Caco-2 (cell line): ENCODE data around the gene PTPN9. TPM values are rescaled to one million over a fixed set of nuclear protein-coding genes. Genes with fewer than 3 reads are reported as not detected.
"Not testable (repeated sequence)": the region's sequence is repeated elsewhere in the genome, so short reads cannot be mapped to it uniquely, and the experiment has no call there.

ENCODE experiments used
- BruUV-seq: library from RNA; stranded (reverse); fragments of 400-500 nt; replicated peaks from 2 replicates; lab custom pipeline; 2021; lab: Mats Ljungman, UMichigan
- CTCF ChIA-PET: fragments of 300-600 bp; sonication (Branson Sonifier 250); formaldehyde crosslinking; loops from one replicate; lab custom pipeline; 2022; ENCODE audit warnings: antibody characterized with exemption; lab: Charles Lee
- POLR2A ChIA-PET: fragments of 300-600 bp; sonication (Branson Sonifier 250); formaldehyde crosslinking; loops from one replicate; lab custom pipeline; 2022; ENCODE audit warnings: antibody characterized with exemption; lab: Charles Lee
- DNase-seq, 2 experiments: peaks; one replicate each; pipeline versions ENCODE4 v3.0.0 to v3.0.0-alpha.2; 2020 to 2022
- H3K27me3 ChIP-seq: replicated peaks from 2 replicates; pipeline ENCODE4 v1.6.0; 2011; ENCODE audit warnings: low read length; ENCODE audit not compliant: control insufficient read depth, insufficient read depth
- H3K36me3 ChIP-seq: 2 replicates; pipeline ENCODE4 v1.5.1; 2011; ENCODE audit warnings: low read length; ENCODE audit not compliant: control insufficient read depth, insufficient read depth
- H3K4me1 ChIP-seq: fragments of 250-450 bp; sonication (Bioruptor Pico); 2 replicates; pipeline ENCODE4 v1.5.1; 2020; ENCODE audit warnings: mild to moderate bottlenecking
- H3K4me3 ChIP-seq: 2 replicates; pipeline ENCODE4 v1.5.1; 2011; ENCODE audit warnings: low read depth, mild to moderate bottlenecking, control low read depth, low read length
- H3K9me3 ChIP-seq: fragments of 250-450 bp; sonication (Bioruptor Pico); 2 replicates; pipeline ENCODE4 v1.5.1; 2020; ENCODE audit warnings: mild to moderate bottlenecking, moderate library complexity
- H3K27ac Mint-ChIP-seq: one replicate; pipeline ENCODE4 v1.8.0; 2022; ENCODE audit warnings: mixed read lengths; ENCODE audit not compliant: unreplicated experiment
- H3K27me3 Mint-ChIP-seq: one replicate; pipeline ENCODE4 v1.8.0; 2022; ENCODE audit warnings: mixed read lengths; ENCODE audit not compliant: insufficient read depth, unreplicated experiment
- H3K36me3 Mint-ChIP-seq: one replicate; pipeline ENCODE4 v1.8.0; 2022; ENCODE audit warnings: mild to moderate bottlenecking, mixed read lengths; ENCODE audit not compliant: insufficient read depth, unreplicated experiment
- H3K4me1 Mint-ChIP-seq: one replicate; pipeline ENCODE4 v1.8.0; 2022; ENCODE audit warnings: low read depth, mixed read lengths; ENCODE audit not compliant: unreplicated experiment
- H3K4me3 Mint-ChIP-seq: one replicate; pipeline ENCODE4 v1.8.0; 2022; ENCODE audit warnings: mild to moderate bottlenecking, moderate library complexity, mixed read lengths; ENCODE audit not compliant: unreplicated experiment
- H3K9me3 Mint-ChIP-seq: one replicate; pipeline ENCODE4 v1.8.0; 2022; ENCODE audit warnings: mixed read lengths; ENCODE audit not compliant: unreplicated experiment
- intact Hi-C: fragments of 100-400 bp; cut with micrococcal nuclease; formaldehyde crosslinking; loops from one replicate; pipeline ENCODE4 v1.10.0; 2022; ENCODE audit not compliant: unreplicated experiment
- total RNA-seq: library from RNA; stranded (reverse); gene quantifications from 2 replicates; pipeline ENCODE4 v1.2.3, GENCODE V29; 2022
- TF ChIP-seq, protein P1 (sequence below), 2 experiments: fragments of 200-600 bp in 1 of 2; IDR thresholded peaks; 1 replicate in 1 of 2; 2 replicates in 1 of 2; pipeline versions ENCODE4 v1.5.1 to v1.8.0; 2011 to 2022; ENCODE audit warnings: antibody characterized with exemption in 1 of 2, control low read depth in 1 of 2, inconsistent platforms in 1 of 2, low read depth in 1 of 2, low read length in 1 of 2, mild to moderate bottlenecking in 1 of 2, moderate library complexity in 1 of 2; ENCODE audit not compliant: insufficient read depth in 1 of 2, severe bottlenecking in 1 of 2, unreplicated experiment in 1 of 2

Gene PTPN9
- total RNA-seq, 1 experiment from 2014 or later: 27.7 TPM

DNA sequence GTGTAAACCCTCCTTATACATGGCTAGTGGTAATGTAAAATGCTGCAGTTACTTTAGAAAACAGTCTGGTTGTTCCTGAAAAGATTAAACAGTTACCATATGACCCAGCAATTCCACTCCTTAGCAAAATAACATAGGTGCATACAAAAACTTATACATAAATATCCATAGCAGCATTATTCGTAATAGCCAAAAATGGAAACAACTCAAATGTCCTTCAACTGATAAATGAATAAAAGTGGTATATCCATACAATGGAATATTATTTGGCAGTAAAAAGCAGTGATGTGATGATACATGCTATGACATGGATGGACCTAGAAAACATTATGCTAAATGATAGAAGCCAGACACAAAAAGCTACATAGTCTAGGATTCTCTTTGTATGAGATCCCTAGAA is 96.0 kb downstream of the PTPN9 start:
- no peaks in the 10 kb centered on the region for H3K27me3 ChIP-seq
- no TSS peak for BruUV-seq
- TF ChIP-seq, protein P1, sequence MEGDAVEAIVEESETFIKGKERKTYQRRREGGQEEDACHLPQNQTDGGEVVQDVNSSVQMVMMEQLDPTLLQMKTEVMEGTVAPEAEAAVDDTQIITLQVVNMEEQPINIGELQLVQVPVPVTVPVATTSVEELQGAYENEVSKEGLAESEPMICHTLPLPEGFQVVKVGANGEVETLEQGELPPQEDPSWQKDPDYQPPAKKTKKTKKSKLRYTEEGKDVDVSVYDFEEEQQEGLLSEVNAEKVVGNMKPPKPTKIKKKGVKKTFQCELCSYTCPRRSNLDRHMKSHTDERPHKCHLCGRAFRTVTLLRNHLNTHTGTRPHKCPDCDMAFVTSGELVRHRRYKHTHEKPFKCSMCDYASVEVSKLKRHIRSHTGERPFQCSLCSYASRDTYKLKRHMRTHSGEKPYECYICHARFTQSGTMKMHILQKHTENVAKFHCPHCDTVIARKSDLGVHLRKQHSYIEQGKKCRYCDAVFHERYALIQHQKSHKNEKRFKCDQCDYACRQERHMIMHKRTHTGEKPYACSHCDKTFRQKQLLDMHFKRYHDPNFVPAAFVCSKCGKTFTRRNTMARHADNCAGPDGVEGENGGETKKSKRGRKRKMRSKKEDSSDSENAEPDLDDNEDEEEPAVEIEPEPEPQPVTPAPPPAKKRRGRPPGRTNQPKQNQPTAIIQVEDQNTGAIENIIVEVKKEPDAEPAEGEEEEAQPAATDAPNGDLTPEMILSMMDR (IDR thresholded peaks at IDR 0.05; ENCODE audit: insufficient read depth in 1 of 2, low read depth in 1 of 2, low read length in 1 of 2, severe bottlenecking in 1 of 2, unreplicated experiment in 1 of 2): no peak
- no peak overlapping the region for H3K4me3 Mint-ChIP-seq
- peaks cover 3% of the 10 kb centered on the region; the same call in 1 of the 2 replicates for H3K9me3 ChIP-seq
- H3K4me1 ChIP-seq: no peaks in the 10 kb centered on the region
- no peak overlapping the region for H3K27ac Mint-ChIP-seq
- intact Hi-C loops: no loop called here
- H3K36me3 Mint-ChIP-seq: peaks cover 39% of the 10 kb centered on the region
- H3K27me3 Mint-ChIP-seq: no peaks in the 10 kb centered on the region
- ChIA-PET POLR2A (no interaction called here), CTCF (no interaction called here)
- no peak for DNase-seq
- H3K4me1 Mint-ChIP-seq: no peaks in the 10 kb centered on the region
- peaks cover 10% of the 10 kb centered on the region for H3K9me3 Mint-ChIP-seq
- H3K36me3 ChIP-seq: no peaks in the 10 kb centered on the region
- H3K4me3 ChIP-seq: no peak overlapping the region

DNA sequence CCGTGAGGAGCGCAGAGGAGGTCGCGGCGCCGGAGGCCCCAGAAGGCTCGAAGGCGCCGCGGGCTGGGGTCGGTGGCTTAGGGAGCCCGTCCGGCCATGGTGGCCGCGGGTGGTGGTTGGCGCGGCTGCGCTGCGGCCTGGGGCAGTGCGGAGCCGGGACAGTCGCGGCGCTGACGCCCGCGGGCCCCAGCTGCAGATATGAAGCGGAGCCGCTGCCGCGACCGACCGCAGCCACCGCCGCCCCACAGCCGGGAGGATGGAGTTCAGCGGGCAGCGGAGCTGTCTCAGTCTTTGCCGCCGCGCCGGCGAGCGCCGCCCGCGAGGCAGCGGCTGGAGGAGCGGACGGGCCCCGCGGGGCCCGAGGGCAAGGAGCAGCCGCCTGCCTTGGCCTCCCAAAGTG is 98.7 kb downstream of the PTPN9 start:
- CTCF ChIA-PET: interaction anchor here (0.6 kb wide), 1 partner anchor 16 kb away, joined by 3 read pairs; no protein-coding TSS in a partner anchor
- H3K4me1 ChIP-seq, BruUV-seq, H3K9me3 ChIP-seq, H3K36me3 ChIP-seq, H3K27me3 ChIP-seq, intact Hi-C loops, H3K27me3 Mint-ChIP-seq, H3K4me3 ChIP-seq, H3K4me1 Mint-ChIP-seq, H3K4me3 Mint-ChIP-seq, POLR2A ChIA-PET, H3K27ac Mint-ChIP-seq, DNase-seq: not testable (repeated sequence)
- peaks cover 10% of the 10 kb centered on the region for H3K9me3 Mint-ChIP-seq
- H3K36me3 Mint-ChIP-seq: peaks cover 31% of the 10 kb centered on the region

DNA sequence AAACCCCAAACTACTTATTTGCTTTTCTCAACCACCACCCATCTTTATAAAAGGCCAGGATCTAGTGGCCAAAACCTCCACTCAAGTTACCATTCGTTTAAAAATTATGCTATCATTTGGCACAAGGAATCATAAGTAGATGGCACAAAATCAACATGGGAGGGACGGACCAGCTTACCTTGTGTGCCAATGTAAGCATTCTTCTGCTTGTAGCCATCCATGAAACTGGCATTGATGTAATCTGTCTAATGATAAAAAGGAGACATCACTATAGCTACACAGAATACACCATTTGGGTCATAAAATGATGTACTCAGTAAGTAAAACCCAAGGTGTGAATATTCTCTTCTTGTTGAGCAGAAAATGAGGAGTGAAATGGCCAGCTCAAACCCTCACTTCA is 99.4 kb downstream of the PTPN9 start:
- ChIA-PET CTCF (interaction anchor here (0.6 kb wide), 1 partner anchor 15 kb away, joined by 3 read pairs; no protein-coding TSS in a partner anchor), POLR2A (no interaction called here)
- H3K9me3 Mint-ChIP-seq: peaks cover 10% of the 10 kb centered on the region
- TF ChIP-seq, protein P1 (IDR thresholded peaks at IDR 0.05; ENCODE audit: insufficient read depth in 1 of 2, low read depth in 1 of 2, low read length in 1 of 2, severe bottlenecking in 1 of 2, unreplicated experiment in 1 of 2): no peak
- H3K4me3 ChIP-seq: no peak overlapping the region
- H3K36me3 ChIP-seq: no peaks in the 10 kb centered on the region
- no peak for DNase-seq
- H3K9me3 ChIP-seq: peaks cover 3% of the 10 kb centered on the region; the same call in 1 of the 2 replicates
- BruUV-seq: no TSS peak
- H3K4me1 Mint-ChIP-seq: no peaks in the 10 kb centered on the region
- H3K27me3 ChIP-seq: no peaks in the 10 kb centered on the region
- peaks cover 31% of the 10 kb centered on the region for H3K36me3 Mint-ChIP-seq
- H3K27ac Mint-ChIP-seq: no peak overlapping the region
- no peaks in the 10 kb centered on the region for H3K27me3 Mint-ChIP-seq
- H3K4me3 Mint-ChIP-seq: no peak overlapping the region
- H3K4me1 ChIP-seq: no peaks in the 10 kb centered on the region
- intact Hi-C loops: no loop called here

DNA sequence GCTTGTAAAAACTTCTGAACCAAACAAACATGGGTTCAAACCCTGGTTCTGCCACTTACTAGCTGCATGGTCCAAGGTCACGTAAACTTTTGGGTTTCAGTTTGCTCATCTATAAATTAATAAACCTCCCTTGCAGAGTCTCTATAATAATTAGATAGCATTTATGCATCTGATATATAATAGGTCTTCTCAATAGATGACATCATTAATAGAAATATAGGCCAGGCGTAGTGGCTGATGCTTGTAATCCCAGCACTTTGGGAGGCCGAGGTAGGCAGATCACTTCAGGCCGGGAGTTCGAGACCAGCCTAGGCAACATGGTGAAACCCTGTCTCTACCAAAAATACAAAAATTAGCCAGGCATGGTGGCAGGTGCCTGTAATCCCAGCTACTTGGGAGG is 102.0 kb downstream of the PTPN9 start:
- intact Hi-C loops, BruUV-seq, H3K27me3 Mint-ChIP-seq, H3K27ac Mint-ChIP-seq, H3K36me3 ChIP-seq, H3K9me3 Mint-ChIP-seq, H3K4me3 Mint-ChIP-seq, H3K9me3 ChIP-seq, CTCF ChIA-PET, H3K4me1 ChIP-seq, POLR2A ChIA-PET, H3K27me3 ChIP-seq, H3K4me1 Mint-ChIP-seq, DNase-seq, H3K4me3 ChIP-seq: not testable (repeated sequence)
- peaks cover 26% of the 10 kb centered on the region for H3K36me3 Mint-ChIP-seq
